Natural killer cell (primary cell): Measurements from ENCODE around the gene LRRN1. TPM values are rescaled to one million over a fixed set of nuclear protein-coding genes. Genes with fewer than 3 reads are reported as not detected.

Experiments used
- ATAC-seq, 3 donors: fragments of 150-1000 bp in 2 of 3; fragments of 200-7000 bp in 1 of 3; cut with Tn5 transposase; 1 replicate in 1 of 3; 2 replicates in 2 of 3; pipeline ENCODE4 v1.10.0; 2021; ENCODE audit warnings: mild to moderate bottlenecking in 2 of 3, moderate library complexity in 2 of 3
- DNase-seq, 2 donors: peaks; one replicate each; pipeline versions ENCODE4 v3.0.0 to v3.0.0-alpha.2; 2013 to 2021; ENCODE audit warnings: mixed read lengths in 1 of 2
- H3K27ac ChIP-seq: one replicate; pipeline ENCODE4 v1.5.1; 2013; ENCODE audit warnings: mild to moderate bottlenecking, low read length
- H3K27me3 ChIP-seq: one replicate; pipeline ENCODE4 v1.6.1; 2013; ENCODE audit warnings: low read length; ENCODE audit not compliant: control insufficient read depth, insufficient read depth
- H3K36me3 ChIP-seq: one replicate; pipeline ENCODE4 v1.6.1; 2013; ENCODE audit warnings: low read length; ENCODE audit not compliant: control insufficient read depth, insufficient read depth
- H3K4me1 ChIP-seq: one replicate; pipeline ENCODE4 v1.6.1; 2013; ENCODE audit warnings: low read length; ENCODE audit not compliant: control insufficient read depth, insufficient read depth
- H3K4me3 ChIP-seq: one replicate; pipeline ENCODE4 v1.5.1; 2013; ENCODE audit warnings: low read length
- H3K9me3 ChIP-seq: one replicate; pipeline ENCODE4 v1.6.1; 2013; ENCODE audit warnings: low read length; ENCODE audit not compliant: control insufficient read depth, insufficient read depth
- H3K27ac Mint-ChIP-seq, 2 donors: one replicate each; pipeline ENCODE4 v1.8.0; 2022; ENCODE audit warnings: mild to moderate bottlenecking in 2 of 2, mixed read lengths in 2 of 2, moderate library complexity in 1 of 2
- H3K27me3 Mint-ChIP-seq, 2 donors: one replicate each; pipeline ENCODE4 v1.8.0; 2022; ENCODE audit warnings: low read depth in 2 of 2, mixed read lengths in 2 of 2
- H3K36me3 Mint-ChIP-seq: one replicate; pipeline ENCODE4 v1.8.0; 2022; ENCODE audit warnings: mixed read lengths
- H3K4me1 Mint-ChIP-seq, 2 donors: one replicate each; pipeline ENCODE4 v1.8.0; 2022; ENCODE audit warnings: mixed read lengths in 2 of 2
- H3K4me3 Mint-ChIP-seq: one replicate; pipeline ENCODE4 v1.8.0; 2022; ENCODE audit warnings: mild to moderate bottlenecking, moderate library complexity, mixed read lengths
- H3K9me3 Mint-ChIP-seq, 2 donors: one replicate each; pipeline ENCODE4 v1.8.0; 2022; ENCODE audit warnings: mixed read lengths in 2 of 2
- CTCF ChIP-seq: fragments of 200-600 bp; IDR thresholded peaks from one replicate; pipeline ENCODE4 v1.8.0; 2022; ENCODE audit warnings: antibody characterized with exemption
- WGBS: methylation state at CpG from one replicate; pipeline ENCODE4 v1.1.7; 2013; ENCODE audit warnings: missing lambda C conversion rate; ENCODE audit not compliant: insufficient coverage; 5-methylcytosine and 5-hydroxymethylcytosine counted together
- intact Hi-C: fragments of 100-400 bp; cut with micrococcal nuclease; formaldehyde crosslinking; loops from one replicate; pipeline ENCODE4 v1.14.2; 2022
- total RNA-seq, 4 donors: library from RNA; stranded (reverse); fragments of 120-200 nt in 1 of 4; gene quantifications; one replicate each; pipeline versions ENCODE4 v1.2.3 to v1.2.4, GENCODE V29; 2013 to 2022

Gene LRRN1
- total RNA-seq, 3 donors from 2014 or later (not counting 1 experiment from before 2014, with no cell fraction given), result 0.85 to 1.6 (median 0.99) TPM

GRCh38 chr3:3806856-3807255, 7.6 kb downstream of the LRRN1 start:
- 80% methylated on average over 5 of the region's 6 CpGs for WGBS
- Mint-ChIP-seq H3K36me3 (no peaks in the 10 kb centered on the region), H3K27me3 (peaks cover 6 to 12% of the 10 kb centered on the region in 2 donors), H3K27ac (no peak overlapping the region), H3K4me3 (no peak overlapping the region), H3K4me1 (no peaks in the 10 kb centered on the region), H3K9me3 (no peaks in the 10 kb centered on the region)
- Histone ChIP-seq H3K36me3 (no peaks in the 10 kb centered on the region), H3K4me1 (no peaks in the 10 kb centered on the region), H3K9me3 (no peaks in the 10 kb centered on the region), H3K27ac (no peak overlapping the region), H3K27me3 (no peaks in the 10 kb centered on the region), H3K4me3 (no peak overlapping the region)
- ATAC-seq (no peak), DNase-seq (no peak)
- no peak for TF ChIP-seq CTCF
- intact Hi-C loops, result no loop called here

GRCh38 chr3:3813013-3813412, 13.8 kb downstream of the LRRN1 start:
- Histone ChIP-seq H3K27ac (no peak overlapping the region), H3K4me1 (no peaks in the 10 kb centered on the region), H3K4me3 (no peak overlapping the region), H3K27me3 (no peaks in the 10 kb centered on the region), H3K36me3 (no peaks in the 10 kb centered on the region), H3K9me3 (no peaks in the 10 kb centered on the region)
- no peaks in the 10 kb centered on the region for H3K9me3 Mint-ChIP-seq
- TF ChIP-seq CTCF, result no peak
- ATAC-seq, result no peak
- H3K27ac Mint-ChIP-seq, result no peak overlapping the region
- H3K4me3 Mint-ChIP-seq, result no peak overlapping the region
- no peak for DNase-seq
- intact Hi-C loops, result no loop called here
- no peaks in the 10 kb centered on the region for H3K27me3 Mint-ChIP-seq
- H3K36me3 Mint-ChIP-seq, result no peaks in the 10 kb centered on the region
- no peaks in the 10 kb centered on the region for H3K4me1 Mint-ChIP-seq
- 95% methylated on average over 5 of the region's 5 CpGs for WGBS

- Mint-ChIP-seq H3K36me3 (no peaks in the 10 kb centered on the region), H3K4me3 (no peak overlapping the region), H3K27ac (no peak overlapping the region), H3K9me3 (no peaks in the 10 kb centered on the region), H3K4me1 (no peaks in the 10 kb centered on the region), H3K27me3 (no peaks in the 10 kb centered on the region)
- no peaks in the 10 kb centered on the region for H3K27me3 ChIP-seq
- ATAC-seq (no peak), DNase-seq (no peak)
- TF ChIP-seq CTCF, result no peak
- no peak overlapping the region for H3K4me3 ChIP-seq
- no peaks in the 10 kb centered on the region for H3K36me3 ChIP-seq
- 100% methylated on average over 1 of the region's 1 CpG for WGBS
- intact Hi-C loops, result no loop called here
- H3K9me3 ChIP-seq, result no peaks in the 10 kb centered on the region
- no peaks in the 10 kb centered on the region for H3K4me1 ChIP-seq
- H3K27ac ChIP-seq, result no peak overlapping the region
Measured at GRCh38 chr3:3815206-3815605, 16.0 kb downstream of the LRRN1 start.

GRCh38 chr3:3816034-3816433, 16.8 kb downstream of the LRRN1 start:
- Histone ChIP-seq H3K36me3 (no peaks in the 10 kb centered on the region), H3K4me3 (no peak overlapping the region), H3K4me1 (no peaks in the 10 kb centered on the region), H3K27ac (no peak overlapping the region), H3K27me3 (no peaks in the 10 kb centered on the region), H3K9me3 (no peaks in the 10 kb centered on the region)
- ATAC-seq (no peak), DNase-seq (no peak)
- 100% methylated on average over 1 of the region's 1 CpG for WGBS
- TF ChIP-seq CTCF, result no peak
- H3K4me1 Mint-ChIP-seq, result no peaks in the 10 kb centered on the region
- no peaks in the 10 kb centered on the region for H3K9me3 Mint-ChIP-seq
- H3K36me3 Mint-ChIP-seq, result no peaks in the 10 kb centered on the region
- intact Hi-C loops, result no loop called here
- H3K27me3 Mint-ChIP-seq, result no peaks in the 10 kb centered on the region
- H3K27ac Mint-ChIP-seq, result no peak overlapping the region
- no peak overlapping the region for H3K4me3 Mint-ChIP-seq
